NCI-H2107 treated with DMSO at 0.1 percent for 48 hours (cell line): ENCODE data around the gene HHIPL1.
"Not testable (repeated sequence)": the region's sequence is repeated elsewhere in the genome, so short reads cannot be mapped to it uniquely, and the experiment has no call there.

Experiments
- DNase-seq: peaks from one replicate; lab custom pipeline; 2025; ENCODE audit not compliant: unreplicated experiment; lab: John Stamatoyannopoulos, UW

HHIPL1 gene

DNA sequence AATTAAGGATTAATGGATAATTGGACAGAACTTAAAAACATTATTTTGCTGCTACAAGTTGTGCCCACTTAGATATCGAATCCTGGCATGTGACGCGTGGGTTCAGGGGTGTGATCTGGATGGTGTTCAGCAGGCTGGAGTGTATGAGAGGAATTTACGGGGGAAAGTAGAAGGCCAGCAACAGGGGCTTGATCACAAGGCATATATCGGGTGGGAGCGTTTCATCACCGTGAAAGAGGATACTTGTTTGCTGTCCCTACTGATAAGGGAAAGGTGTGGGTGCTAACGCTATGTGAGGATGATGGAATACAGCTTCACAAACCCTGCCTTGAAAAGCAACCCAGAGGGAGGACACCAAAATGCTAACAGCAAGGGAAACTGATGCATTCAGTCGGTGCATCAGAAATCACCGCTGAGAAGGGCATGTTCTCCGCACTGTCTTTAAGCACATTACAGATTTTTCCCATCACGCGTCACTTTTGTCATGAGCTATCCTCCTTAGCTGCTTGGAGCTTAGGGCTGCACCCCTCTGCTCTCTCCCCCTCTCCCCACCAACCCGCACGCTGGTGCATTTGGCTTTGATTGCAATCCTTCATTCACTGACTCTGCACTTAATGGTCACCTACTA lies 13.4 kb downstream of the HHIPL1 start:
- DNase-seq: no peak

DNA sequence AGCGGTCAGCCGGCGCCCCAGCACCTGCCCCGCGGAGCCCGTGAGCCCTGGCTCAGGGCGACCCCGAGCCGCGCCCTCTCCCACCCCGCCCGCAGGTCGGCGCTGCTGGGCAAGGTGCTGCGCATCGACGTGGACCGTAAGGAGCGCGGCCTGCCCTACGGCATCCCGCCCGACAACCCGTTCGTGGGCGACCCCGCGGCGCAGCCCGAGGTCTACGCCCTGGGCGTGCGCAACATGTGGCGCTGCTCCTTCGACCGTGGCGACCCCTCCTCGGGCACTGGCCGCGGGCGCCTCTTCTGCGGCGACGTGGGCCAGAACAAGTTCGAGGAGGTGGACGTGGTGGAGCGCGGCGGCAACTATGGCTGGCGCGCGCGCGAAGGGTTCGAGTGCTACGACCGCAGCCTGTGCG lies 14.4 kb downstream of the HHIPL1 start:
- DNase-seq: no peak

DNA sequence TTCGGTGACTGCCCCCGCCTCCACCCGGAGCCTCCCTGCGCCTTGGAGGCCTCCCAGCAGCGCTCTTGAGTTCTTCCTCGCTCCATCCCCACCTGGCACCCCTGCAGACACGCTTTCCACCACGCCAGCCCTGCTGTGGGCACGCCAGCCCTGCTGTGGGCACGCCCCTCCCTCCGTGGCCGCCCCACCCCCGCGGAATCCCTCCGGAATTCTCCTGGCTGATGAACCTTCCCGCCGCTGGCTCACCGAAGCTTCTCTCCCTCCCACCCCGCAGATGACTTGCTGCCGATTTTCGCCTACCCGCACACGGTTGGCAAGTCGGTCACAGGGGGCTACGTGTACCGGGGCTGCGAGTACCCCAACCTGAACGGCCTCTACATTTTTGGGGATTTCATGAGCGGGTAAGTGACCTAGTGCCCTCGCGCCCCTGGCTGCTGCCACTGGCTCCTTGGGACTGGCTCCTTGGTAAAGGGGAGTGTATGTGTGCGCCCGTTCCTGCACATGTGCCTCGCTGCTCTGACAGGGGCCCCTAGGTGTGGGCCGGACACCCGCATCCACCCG lies 15.2 kb downstream of the HHIPL1 start:
- no peak for DNase-seq

DNA sequence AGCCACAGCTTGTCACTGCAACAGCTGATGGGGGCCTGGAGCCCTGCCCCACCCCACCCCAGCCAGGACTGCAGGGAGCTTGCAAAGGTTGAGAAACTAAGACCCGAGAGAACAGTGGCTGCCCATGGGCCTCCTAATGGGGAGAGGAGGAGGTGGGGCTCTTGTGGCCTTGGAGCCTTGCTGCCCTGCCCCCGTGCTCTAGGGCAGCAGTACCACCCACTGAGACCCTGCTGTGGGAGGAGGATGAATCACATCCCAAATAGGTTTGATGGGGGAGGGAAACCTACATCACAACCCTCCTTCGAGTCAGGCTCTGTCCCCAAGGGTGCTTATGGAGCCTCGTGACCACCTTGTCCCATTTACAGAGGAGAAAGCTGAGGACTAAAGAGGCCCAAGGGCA lies 15.9 kb downstream of the HHIPL1 start:
- no peak for DNase-seq

DNA sequence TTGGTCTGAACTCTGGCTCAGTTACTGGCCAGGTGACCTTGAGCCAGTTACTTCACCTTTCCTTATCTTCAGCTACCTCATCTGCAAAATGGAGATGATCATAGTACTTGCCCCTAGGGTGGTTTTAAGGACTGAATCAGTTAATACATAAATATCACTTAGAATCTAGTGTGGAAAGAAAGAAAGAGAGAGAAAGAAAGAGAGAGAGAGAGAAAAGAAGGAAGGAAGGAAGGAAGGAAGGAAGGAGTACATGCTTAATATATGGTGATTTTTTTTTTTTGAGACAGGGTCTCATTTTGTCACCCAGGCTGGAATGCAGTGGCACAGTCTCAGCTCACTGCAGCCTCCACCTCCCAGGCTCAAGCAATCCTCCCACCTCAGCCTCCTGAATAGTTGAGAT lies 16.3 kb downstream of the HHIPL1 start:
- DNase-seq: not testable (repeated sequence)

DNA sequence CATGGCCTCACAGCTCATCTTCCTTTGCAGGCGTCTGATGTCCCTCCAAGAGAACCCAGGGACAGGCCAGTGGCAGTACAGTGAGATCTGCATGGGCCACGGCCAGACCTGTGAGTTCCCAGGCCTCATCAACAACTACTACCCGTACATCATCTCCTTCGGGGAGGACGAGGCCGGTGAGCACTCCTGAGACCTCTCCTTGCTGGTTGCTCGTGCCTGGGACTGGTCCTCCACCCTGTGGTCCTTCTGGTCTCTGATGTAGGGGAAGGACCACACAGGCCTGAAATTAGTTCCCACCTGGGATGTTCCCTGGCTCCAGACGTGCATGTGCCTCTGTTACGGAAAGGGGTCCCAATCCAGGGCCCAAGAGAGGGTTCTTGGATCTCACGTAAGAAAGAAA lies 17.9 kb downstream of the HHIPL1 start:
- DNase-seq: no peak

DNA sequence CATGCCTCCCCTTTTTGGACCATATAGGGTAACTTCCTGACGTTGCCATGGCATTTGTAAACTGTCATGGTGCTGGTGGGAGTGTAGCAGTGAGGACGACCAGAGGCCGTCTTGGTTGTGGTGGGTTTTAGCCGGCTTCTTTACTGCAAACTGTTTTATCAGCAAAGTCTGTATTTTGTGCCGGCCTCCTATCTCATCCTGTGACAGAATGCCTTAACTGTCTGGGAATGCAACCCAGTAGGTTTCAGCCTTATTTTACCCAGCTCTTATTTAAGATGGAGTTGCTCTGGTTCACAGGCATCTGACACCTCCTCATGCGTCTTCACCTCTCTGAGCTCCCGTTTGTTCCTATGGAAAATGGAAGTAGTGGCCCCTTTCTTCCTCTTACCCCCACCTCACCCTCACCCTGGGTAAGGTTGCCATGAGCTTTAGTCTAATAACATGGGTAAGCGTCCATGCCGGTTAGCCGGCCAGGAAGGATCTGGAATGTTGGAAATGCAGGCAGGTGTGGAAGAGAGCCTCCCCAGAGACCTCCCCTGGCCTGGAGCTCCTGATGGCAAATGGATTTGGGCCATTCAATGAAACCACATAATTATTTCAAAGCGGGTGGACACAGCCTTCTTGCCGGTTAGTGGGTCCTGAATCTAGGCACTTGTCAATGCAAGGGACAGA lies 18.6 kb downstream of the HHIPL1 start:
- DNase-seq: no peak

DNA sequence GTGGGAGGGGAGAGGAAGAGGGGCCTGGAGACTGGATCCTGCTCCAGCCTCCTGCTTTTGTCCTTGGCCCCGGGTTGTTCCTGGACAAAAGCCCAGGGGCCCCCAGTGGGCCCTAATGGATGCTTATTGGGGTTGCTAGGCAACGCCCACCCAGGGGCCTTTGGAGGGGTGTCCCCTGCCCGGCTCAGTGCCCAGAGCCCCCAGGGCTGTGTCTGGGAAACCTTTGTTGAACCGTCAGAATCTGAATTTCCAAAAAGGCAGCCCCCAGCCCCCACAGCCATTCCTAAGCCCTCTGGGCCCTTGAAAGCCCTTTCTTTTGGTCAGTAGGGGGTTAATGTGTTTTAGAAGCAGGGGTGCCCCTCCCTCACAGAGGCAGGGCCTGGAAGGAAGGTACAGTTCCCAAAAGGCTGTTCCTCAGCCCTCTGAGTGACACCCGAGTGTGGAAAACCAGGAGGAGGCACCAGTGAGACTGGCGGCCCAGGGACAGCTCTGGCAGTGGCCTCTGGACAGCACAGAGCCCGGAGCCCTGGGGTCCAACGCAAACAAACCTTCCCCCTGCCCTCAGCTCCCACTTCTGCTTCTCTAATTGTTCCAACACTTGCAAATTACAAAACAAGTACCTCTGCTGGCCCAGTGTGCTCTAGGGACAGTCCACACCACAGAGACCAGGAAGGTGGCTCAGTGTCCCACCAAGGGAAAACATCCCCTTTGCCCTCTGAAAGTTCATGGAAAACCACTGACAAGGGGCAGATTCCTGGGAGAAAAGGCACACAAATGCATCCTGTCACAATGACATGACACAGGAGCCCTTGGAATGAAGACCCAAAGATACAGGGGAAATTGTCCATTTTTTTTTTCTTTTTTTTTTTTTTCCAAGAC lies 19.4 kb downstream of the HHIPL1 start:
- DNase-seq: no peak

DNA sequence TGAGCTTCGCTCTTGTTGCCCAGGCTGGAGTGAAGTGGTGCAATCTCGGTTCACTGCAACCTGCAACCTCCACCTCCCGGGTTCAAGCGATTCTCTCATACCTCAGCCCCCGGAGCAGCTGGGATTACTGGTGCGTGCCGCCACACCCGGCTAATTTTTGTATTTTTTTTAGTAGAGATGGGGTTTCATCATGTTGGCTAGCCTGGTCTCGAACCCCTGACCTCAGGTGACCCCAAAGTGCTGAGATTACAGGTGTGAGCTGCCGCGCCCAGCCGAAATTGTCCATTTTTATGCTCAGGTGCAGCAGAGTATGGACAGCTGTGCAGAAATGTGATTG lies 20.0 kb downstream of the HHIPL1 start:
- DNase-seq: no peak

DNA sequence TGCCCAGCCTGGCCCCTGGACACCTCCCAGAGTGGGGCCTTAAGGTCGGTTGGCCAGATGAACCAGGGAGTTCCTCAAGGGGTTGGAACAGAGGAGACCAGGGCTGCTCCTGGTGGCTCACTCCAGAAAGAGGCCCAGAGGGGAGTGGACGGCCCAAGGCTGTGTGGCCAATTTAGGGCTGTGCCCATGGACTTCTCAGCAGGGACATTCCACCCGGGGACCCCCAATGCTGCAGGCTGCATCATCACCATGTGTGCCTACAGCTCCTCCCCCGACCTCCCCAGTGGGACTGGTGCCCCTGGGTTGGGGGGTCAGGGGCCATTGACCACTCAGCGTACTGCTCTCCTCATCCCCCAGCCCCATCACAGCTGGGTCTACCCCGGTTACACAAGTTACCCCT lies 21.6 kb downstream of the HHIPL1 start:
- DNase-seq: no peak

DNA sequence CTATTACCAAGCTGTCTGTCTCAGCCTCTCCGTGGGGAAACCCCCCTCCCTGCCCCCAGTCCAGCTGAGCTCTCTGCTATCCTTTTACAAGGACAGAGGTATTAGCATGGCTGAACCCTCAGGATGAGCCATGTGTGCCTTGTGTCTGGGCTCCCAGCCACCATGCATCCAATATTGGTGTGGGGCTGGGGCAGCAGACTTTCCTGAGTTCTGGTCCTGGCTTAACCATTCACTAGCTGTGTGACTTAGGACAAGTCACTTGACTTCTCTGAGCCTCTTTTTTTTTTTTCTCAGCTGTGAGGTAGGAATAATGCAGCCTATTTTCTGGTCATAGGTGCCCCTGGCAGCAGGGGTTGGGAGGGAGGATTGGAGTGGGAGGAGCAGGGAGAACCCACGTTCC lies 22.1 kb downstream of the HHIPL1 start:
- no peak for DNase-seq

DNA sequence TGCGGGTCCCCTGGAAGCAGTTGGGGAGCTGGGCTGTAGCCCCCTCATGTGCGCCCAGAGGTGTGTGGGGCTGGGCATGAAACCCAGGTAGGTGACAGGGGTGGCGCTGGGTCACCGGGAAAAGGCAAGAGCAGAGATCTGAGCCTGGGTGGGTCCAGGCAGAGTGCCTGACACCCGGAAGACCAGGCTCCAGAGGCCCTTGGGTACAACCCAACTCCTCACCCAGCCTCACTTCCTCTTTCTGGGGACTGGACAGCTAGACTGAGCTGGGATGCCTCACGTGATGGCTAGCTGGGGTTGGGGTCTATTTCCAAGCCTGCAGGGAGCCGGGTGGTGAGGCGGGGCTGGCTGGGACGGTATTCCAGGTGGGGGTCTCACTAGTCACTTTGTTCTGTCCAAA lies 22.9 kb downstream of the HHIPL1 start:
- no peak for DNase-seq

DNA sequence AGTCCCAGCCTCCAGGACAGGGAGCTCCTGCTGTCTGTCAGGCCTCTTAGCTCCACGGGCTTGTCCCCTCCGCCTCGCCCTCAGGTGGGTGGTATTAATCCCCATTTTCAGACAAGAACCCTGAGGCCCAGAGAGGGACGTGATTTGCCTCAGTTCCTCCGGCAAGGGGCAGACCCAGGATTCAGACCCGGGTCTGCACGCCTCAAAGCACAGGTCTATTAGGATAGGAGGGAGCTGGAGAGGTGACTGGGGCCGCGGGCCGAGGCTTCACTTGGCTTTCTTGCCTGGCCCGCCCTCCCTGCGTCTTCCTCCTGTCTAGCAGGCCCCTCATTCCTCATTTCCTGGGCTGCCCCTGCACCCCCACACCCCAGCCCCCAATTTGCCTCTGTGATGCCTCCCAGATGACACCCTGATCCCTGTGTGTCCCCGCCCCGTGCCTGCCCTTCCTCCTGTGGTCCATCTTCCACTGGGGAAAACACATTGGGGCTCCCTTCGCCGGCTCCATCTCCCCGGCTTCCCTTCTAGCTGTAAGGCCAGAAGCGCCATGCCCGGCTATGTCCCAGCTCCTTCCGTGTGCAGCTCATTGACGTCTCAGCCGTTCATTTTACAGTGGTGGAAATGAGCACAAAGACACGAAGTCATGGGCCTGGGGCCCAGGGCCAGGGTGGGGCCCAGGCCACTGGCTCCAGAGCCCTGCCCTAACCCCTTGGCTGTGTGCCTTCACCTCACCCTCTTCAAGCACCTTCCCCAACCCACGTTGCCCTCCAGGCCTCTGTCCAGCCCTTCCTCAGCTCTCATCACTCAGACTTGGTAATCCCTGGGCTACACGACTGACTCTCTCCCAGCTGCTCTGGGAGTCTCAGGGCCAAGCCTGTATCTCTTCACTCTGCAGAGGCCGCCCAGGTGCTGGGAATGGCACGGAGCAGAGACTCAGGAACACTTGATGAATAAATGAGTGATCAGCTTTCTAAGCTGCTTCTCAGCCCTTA lies 23.7 kb downstream of the HHIPL1 start:
- DNase-seq: no peak

DNA sequence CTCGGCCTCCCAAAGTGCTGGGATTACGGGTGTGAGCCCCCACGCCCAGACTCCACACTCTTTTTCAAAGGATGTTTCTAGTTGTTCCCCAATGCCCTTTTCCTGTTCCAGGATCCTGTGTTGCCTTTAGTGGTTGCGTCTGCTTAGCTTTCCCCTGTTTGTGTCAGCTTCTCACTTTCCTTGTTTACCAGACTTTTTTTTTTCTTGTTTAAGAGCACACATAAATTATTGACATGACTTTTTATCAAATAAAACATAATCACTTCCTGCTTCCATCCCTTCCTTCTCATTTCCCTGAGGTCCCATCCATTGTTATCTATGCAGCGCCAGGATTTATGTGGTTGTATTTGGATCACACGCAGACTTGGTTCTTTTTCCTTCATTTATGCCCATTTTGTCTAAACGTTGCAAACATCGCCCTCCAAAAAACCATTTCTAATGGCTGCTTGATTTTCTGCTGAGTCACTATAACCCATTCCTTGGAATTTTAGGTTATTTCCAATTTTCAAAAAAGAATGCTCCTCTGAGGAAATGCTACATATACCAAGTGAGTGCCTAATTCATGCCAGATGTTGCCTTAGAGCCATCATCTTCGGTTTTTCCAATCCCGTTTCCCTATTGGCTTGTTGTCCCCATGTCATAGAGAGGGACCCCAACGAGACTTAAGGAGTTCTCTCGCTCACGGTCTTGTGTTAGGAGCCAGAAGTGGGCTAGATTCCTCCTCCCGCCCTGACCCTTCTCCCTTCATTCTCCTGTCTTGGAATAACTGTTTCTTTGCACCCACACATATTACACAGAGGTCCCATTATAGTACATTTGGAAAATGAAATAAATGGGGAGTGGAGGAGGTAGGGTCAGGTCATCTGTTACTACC lies 25.7 kb downstream of the HHIPL1 start:
- DNase-seq: no peak

DNA sequence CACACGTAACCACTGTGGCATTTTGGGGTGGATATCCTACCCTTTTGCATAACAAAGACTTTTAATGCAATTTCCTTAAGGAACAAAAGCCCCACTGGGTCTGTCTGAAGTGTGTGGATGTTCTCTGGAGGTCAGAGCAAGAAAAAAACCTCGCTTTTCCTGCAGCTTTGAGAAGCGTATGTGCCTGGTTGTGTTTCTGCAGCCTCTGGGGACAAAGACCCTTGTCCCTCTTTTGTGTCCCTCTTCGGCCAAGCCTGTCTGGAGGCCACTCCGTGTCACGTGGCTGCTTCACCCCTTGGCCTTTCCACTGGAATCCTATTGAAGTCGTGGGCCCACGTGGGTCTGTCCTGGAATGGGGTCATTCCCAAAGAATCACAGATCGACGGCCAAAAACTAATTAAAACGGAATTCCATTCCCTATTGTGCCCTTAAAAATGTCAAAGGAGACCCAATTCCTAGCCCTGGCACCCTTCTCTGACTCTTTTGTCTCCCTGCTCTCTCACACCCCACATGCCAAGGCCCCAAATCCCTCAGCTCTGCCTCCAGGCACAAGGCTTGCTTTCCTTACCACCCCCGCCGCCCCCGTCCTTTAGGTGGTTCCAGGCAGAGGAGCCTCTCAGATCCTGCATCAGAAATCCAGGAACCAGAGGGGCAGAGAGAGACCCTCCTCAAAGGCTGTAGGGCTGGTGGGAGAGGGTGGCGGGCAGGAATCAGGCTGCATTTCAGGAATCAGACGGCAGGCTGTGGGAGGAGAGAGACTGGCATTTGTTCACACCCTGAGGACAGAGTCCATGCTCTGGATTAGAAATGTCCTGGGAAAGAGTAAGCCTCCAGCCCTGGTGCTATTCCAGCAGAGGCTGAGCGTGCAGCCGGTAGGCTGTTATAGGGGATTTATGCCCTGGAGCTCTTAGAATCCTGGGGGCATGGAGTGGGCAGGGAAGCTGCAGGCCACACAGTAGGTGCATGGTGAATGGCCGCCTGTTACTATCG lies 26.6 kb downstream of the HHIPL1 start:
- DNase-seq: no peak

DNA sequence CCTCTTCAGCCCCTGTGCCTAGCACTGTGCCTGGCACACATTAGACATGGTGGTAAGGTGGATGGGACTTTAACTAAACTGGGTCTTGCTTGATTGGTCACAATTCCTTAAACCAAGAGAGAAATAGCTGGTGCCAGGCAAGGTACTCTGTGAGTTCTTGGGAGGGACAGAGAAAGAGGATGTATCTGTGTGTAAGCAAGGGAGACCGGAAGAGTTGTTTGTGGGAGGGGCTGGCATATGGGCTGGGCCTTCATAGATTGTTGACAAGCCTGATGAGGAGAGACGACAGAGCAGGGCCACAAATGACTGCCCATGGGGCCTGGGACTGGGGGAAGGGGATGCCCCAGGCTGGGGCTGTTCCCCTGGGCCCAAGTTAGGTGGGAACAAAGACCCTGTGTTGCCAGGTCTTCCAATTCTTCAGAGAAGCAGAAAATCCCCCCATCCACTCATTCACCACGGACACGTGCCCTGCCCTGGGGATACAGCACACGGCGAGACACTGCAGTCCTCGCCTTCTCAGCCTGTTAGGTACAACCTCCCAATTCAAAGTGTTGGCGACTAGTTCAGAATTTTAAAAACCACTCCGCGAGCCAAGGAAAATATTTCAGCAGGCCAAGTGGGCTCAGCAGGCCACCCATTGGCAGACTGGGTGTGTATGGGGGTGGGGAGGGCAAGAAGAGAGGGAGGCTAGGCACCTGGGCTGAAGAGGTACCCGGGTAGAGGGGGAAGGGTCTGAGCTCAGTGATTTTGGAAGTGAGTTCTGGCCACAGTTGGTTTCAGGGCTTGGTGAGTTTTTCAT lies 27.8 kb downstream of the HHIPL1 start:
- DNase-seq: no peak

DNA sequence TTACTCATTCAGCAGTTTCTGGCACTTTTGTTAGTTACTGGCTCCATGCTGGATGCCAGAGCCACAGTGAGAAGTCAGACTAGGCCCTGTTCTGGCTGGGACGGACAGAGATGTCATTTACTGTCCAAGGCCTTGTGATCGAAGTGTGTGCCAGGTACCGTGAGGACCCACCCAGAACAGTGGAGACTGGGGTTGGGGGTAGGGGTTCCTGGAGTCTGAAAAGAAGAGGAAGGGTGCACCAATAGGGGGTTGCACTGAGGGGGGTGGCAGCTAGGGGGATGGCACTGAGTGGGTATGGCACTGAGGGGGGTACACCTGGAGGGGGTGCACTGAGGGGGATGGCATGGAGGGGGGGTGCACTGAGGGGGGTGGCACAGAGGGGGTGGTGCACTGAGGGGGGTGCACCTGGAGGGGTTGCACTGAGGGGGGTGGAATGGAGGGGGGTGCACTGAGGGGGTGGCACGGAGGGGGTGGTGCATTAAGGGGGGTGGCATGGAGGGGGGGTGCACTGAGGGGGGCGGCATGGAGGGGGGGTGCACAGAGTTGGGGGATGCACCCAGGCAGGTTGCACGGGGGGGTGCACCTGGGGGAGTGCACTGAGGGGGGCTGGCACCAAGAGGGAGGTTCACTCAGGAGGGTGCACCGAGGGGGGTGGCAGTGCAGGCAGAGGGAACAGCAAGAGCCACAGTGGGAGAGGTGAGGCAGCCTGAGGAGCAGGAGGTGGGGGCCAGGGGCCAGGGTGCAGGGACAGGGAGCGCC lies 28.6 kb downstream of the HHIPL1 start:
- DNase-seq: no peak
